Fibroblast of the conjunctiva (primary cell): ENCODE data around the gene UBE2D4.
A peak's percentile ranks its signal among the peaks of the same experiment; 100 is the strongest.
"Not testable (repeated sequence)": the region's sequence is repeated elsewhere in the genome, so short reads cannot be mapped to it uniquely, and the experiment has no call there.

Experiments
- DNase-seq: peaks from one replicate; pipeline ENCODE4 v3.0.0-alpha.2; 2010; ENCODE audit warnings: low read depth

Gene UBE2D4

DNA sequence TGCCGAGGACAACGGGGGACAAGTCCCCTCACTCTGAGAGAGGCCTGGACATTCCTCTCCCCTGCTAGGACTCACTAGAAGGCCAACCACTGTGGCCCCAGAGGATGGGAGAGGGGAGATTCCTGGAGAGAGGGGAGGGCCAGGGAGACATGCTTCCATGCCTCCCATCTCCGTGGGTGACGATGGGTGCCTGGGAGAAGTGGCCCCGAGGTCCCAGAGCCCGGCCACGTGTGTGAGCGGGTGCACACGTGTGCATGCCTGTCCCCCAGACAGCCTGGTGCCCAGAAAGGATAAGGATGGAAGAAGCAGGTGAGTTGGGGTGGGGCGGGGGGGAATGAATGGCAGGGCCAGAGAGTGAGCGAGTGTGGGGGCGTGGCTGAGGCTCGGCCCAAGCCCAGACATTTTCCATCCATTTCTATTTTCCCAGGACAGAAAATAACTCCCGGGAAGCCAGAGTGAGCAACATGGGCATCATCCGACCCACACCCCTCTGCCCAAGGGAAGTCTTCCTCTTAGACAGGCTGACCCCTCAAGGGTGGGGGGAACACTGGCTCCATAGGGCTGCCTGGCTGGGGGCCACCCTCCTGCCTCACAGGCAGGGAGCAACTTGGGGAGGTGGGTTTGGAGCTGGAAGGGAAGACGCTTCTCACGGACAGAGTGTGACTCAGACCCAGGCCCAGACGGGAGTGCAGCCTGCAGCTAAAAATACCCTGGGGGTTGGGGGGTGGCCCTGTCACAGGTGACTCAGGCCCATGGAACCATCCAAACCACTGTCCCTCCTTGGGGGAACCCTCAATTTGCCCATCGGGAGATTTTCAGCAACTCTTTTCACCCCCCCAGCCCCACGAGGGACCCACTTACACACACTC is 42.2 kb downstream of the UBE2D4 start:
- not testable (repeated sequence) for DNase-seq

DNA sequence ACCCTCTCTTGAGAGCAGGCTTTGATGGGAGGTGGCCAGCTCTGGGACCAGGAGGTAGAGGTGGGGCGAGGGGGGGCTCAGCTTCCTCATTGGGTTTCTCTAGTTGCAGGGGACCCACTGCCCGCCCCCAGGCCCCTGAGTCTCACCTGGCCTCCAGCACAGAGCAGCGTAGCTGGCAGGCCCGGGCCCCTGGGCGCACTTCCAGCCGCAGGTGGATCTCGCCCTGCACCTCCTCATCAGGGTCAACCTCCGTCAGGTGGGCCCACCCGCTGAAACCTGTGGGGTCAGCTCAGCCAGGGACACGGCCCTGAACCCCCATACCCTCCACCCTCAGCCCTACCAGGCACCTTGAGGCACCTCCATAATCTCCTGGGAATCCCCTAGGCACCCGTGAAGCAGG is 43.4 kb downstream of the UBE2D4 start:
- not testable (repeated sequence) for DNase-seq

DNA sequence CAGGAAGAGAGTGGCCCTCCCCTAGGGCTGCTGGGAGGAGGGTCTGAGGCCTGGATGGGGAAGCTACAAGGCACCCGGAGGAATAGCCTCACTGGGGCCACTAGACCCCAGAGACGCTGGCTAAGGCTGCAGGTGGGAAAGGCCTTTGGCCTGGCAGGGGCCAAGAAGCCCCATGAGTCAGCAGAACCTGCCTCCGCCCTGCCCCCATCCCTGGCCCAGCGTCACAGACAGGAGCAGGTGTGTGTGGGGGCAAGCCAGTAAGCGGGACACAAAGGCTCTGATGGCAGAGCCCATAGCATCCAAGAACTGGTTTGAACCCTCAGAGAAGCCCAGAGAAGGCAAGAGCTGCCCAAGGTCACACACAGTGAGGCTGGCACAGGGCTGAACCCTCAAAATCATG is 44.5 kb downstream of the UBE2D4 start:
- not testable (repeated sequence) for DNase-seq

DNA sequence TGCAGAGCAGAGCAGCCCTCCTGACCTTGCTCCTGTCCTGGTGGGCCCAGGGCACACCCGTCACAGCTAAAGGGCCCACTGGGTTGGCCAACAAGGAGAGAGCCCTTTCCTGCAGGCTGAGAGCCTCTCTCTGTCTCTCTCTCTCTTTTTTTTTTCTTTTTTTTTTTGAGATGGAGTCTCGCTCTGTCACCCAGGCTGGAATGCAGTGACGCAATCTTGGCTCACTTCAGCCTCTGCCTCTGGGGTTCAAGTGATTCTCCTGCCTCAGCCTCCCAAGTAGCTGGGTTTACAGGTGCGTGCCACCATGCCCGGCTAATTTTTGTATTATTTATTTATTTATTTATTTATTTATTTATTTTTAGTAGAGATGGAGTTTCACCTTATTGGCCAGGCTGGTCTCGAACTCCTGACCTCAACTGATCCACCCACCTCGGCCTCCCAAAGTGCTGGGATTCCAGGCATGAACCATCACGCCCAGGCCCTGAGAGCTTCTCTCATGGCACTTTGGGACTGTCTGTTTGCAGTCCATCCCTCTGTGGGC is 47.9 kb downstream of the UBE2D4 start:
- DNase-seq = not testable (repeated sequence)

DNA sequence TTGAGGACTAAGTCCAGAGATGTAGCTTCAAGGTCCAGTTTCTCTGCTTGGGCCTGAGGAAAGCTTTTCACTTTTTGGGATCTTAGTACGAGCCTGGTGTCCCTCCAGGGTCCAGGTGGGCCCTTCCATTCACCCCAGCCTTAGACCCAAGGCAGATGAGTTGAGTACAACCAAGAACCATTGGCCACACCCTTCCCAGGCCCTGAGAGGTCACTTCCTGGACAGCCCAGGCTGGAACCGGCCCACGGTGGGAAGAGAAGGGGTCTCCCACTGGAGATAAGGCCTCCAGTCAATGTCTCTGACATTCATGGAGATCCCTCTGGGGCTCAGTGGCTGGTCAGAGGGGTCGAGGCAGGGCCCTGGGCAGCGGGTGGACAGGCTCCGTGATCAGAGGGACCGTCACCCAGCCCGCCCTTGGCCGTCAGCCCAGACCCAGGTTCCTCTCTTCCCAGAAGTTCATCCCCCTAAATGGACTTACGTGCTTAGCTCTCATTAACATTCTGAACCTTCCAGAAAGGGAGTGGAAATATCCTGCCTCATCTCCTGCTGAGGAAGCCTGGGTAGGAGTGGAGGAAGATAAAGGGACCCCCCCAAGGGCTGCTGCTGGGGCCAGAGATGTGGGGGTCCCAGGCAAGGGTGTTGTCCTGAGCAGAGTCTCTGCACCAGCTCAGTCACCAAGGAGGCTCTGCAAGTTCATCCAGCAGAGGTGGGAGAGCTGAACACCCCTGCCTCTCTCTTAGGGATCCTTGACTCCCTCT is 48.7 kb downstream of the UBE2D4 start:
- not testable (repeated sequence) for DNase-seq

DNA sequence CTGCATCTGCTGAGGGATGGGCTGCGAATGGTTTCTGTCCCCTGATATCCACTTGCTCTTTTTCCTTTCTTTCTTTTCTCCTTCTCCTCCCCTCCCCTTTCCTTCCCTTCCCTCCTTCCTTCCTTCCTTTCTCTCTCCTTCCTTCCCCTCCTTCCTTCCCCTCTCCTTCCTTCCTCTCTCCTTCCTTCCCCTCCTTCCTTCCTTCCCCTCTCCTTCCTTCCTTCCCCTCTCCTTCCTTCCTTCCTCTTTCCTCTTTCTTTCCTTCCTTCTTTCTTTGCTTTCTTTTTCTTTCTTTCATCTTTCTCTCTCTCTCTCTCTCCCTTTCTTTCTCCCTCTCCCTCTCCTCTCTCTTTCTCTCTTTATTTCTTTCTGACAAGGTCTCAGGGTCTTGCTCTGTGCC is 51.3 kb downstream of the UBE2D4 start:
- DNase-seq = no peak

DNA sequence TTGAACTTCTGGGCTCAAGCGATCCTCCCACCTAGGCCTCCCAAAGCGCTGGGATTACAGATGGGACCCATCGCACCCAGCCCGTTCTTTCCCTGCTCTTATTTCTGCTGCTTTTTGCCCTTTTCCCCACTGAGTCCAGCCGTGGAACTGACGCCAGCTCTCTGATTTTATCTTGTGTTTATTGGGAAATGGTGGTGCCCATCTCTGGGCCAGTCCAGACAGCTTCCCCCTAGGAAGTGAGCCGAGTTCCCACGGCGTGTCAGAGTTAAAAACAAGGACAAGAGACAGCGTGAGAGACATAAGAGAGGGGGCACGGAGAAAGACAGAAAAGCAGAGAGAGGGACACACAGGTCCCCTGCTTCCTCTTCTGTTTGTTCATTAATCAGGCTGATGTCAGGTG is 51.9 kb downstream of the UBE2D4 start:
- not testable (repeated sequence) for DNase-seq

DNA sequence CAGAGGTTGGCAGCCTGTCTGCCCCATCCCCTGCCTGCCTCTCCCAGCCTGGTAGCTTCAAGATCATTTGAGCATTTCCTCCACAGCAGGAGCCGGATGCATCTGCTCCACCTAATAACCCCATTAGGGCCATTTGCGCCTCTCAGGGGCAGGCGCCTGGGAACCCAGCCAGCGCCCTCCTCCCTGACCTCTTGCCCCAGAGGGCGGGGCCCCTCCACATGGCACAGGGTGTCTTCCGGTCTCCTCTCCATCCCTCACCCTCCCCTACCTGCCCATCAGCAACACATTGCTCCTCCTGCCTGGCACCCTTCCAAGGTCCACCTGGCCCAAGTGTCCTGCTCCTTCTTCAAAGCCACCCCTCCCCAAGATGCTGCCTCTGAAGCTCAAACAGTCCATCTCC is 56.6 kb downstream of the UBE2D4 start:
- DNase-seq = not testable (repeated sequence)

DNA sequence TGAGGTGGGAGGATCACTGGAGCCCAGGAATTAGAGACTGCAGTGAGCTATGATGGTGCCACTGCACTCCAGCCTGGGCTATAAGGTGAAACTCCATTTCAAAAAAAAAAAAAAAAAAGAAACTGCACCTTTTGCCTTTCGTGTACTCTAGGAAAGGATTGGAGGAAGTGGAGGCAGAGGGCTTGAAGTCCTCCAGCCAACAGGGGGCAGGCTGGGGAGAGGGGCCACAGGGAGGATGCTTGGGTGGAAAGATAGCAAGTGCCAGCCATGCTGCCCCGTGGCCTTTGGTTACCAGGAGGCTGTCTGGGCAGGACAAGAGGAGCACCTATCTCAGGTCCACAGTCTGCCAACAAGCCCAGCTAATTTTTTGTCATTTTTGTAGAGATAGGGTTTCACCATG is 57.5 kb downstream of the UBE2D4 start:
- not testable (repeated sequence) for DNase-seq

DNA sequence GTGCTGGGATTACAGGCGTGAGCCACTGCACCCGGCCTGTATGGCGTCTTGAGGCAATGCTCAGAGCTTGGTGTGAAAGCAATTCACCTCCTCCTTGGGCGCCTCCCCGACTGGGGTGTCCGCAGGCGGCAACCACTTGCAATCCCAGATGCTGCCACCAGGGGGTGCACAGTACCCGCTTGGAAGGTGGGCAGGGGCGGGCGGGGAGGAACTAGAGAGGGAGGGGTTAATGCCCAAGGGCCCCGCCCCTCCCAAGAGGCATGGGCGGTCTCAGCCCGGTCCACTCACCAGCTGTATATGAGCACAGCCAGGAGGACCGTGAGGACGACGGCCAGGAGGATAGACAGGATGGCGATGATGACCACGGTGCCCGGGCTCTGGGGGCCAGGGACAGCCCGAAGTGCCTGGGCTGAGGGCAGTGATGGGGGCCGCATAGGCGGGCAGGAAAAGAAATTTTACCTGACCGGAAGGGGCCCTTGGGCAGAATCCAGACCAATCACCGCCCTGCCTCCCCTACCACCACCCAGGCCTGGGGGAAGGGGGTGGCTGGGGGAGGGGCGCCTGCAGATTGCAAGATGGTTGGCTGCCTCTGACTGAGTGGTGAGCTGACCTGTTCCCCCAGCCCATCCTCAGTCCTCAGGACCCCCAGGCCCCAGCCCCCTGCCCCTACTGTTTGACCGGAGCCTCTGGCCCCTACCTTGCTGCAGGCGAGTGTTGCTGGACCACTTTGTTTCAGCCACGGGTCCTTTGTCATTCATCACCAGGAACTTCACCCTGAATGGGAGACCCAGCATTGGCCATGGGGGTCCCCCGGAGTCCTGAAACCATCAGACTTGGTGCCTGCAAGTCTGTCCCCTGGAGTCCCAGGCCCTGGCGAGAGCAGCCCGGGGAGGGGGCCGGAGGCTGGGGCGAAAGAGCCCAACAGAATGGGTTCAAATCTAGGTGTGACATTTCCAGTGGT is 59.9 kb downstream of the UBE2D4 start:
- peak; percentile 49 for DNase-seq

DNA sequence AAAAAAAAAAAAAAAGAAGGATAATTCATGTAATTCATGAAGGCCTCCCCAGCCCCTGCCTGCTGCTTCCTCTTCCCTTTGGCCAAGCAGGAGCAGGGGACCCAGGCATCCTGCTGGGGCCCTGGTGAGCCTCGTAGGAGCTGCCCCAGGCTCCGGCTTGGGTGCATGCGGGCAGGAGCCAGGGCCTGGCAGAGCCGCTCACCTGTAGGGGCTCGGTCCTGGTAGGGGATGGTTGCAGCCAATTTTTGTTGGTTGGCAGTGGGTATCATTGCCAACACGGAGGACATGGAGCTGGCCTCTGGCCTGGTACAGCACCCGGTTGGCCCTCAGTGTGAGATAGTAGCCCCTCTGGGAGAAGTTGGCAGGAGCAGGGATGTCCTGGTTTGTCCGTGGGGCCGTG is 61.2 kb downstream of the UBE2D4 start:
- DNase-seq = not testable (repeated sequence)

DNA sequence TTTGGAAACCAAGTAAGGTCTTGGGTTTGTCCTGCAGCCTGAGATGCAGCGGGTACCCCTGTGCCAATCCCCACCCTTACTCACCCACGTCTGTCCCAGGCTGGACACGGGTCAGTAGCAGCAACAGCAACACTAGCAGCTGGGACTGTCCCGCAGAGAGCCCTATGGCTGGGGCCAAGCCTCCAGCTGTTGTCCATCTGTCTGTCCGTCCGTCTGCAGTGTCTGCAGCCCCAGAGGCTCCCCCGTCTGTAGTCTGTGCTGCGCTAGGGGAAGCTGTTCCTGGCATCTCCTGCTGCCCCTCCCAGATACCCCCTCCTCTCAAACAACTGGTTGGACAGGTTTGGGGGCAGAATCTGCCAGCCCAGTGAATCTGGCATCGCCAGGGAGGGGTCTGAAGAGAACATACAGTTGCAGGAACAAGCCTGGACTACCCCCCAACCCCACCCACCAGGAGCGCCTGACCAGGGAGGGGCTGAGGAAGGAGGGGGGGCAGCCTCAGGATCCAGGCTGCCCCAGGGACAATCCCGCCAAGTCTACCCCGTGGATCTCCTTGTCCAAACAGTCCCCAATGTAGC is 63.9 kb downstream of the UBE2D4 start:
- not testable (repeated sequence) for DNase-seq

DNA sequence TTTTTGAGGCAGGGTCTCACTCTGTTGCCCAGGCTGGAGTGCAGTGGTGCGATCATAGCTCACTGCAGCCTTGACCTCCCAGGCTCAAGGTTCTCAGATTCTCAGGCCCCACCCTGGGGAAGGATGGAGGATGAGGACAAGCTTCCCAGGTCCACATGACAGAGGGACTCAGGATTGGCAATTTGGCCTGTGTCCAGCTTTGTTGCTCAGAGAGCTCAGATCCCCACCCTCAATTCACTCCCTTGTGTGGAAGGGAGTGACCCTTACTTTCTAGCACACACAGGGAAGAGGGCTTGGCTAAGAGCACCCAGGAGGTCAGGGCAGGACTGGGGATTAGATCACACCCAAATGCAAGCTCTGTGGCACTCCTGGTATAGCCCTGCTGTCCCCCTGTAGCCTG is 64.6 kb downstream of the UBE2D4 start:
- not testable (repeated sequence) for DNase-seq

DNA sequence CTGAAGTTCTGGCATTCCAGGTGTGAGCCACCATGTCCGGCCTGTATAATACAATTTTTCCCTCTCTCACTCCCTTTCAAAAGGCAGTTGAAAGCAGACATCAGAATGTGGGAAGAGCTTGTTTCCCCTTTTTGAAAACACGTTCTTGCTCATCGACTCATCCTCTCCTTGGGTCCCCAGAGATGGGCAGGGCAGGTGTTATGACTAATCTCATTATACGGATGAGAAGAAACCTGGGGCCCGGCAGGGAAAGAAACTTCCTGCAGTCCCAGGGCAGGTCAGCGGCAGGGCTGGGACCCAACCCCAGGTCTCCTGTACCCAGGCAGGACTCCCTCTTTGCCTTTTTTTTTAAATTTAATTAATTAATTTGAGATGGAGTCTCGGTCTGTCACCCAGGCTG is 66.7 kb downstream of the UBE2D4 start:
- not testable (repeated sequence) for DNase-seq

DNA sequence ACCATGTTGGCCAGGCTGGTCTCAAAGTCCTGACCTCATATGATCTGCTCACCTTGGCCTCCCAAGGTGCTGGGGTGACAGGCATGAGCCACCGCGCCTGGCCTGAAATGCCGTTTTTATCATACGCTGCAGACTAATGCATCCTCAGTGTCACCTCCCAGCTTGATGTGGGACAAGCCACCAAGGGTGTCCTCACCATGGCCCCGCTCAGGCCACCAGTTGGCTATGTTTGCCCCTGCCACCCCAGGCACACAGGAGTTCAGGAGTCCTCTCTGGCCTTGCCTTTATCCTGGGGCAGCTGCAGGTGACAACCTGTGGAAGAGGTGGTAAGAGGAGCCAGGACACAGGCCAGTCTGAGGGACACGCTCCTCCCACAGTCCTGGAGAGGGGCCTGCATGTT is 68.4 kb downstream of the UBE2D4 start:
- not testable (repeated sequence) for DNase-seq

DNA sequence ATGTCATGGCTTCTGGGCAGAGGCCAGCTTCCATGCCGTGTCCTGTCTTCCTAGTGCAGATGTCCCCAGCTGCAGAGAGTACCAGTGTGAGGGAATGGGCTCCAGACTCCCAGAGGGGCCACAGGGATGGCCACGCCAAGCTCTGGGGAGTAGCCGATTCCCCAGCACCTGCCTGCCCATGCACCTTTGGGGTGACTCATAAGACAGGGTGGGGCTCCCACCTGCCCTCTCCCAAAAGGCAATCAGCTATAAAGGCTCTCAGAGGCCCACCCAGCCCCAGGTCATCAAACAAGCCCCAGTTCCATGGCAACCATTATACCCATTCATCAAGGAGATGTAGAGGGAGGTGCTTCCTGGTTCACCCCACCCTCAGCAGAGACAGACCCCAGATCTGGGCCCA is 71.3 kb downstream of the UBE2D4 start, which contains the start of gene SPDYE1:
SPDYE1 (plus strand) TSS at position 366 of the 400 bp plus-strand sequence. CDS start 2,053 bp downstream, outside the sequence.
- DNase-seq = not testable (repeated sequence)
